ENCODE measurements around the gene TAGLN. TPM values are rescaled to one million over a fixed set of nuclear protein-coding genes. Genes with fewer than 3 reads are reported as not detected.

TAGLN gene
- polyA plus RNA-seq, 3 donors: 3.6 to 113 (median 4.0) TPM

DNA sequence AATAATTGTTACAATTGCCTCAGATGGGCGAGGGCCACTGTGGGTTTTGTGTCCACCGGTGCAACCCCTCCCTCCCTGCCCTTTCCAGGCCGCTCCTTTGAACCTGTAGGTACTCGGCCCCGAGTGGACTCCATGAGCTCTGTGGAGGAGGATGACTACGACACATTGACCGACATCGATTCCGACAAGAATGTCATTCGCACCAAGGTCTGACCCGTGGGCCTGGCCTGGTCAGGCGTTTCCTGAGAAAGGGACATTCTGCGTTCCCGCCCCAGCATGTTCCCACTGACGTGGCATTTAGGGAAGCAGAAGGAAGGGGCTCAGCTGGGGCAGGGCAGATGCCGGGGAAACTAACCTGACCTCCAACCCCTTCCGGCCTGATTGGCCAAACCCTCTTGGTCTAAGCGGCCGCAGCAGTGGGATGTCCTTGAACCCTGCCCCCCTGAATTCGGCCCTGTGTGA lies 10.5 kb upstream of the TAGLN start:
- peak overlapping the region in 1 of 3 experiments; percentile 69 for H3K4me3 ChIP-seq (replicated peaks in 1 of 3; ENCODE audit: low read depth in 2 of 3, low read length in 3 of 3)
- 77% methylated on average over 14 of the region's 20 CpGs for WGBS (ENCODE audit: insufficient coverage)
- peaks cover 0 to 2% (median 1%) of the 10 kb centered on the region in 3 donors for H3K27me3 Mint-ChIP-seq (ENCODE audit: low read depth in 3 of 3)
- peaks cover 59% of the 10 kb centered on the region for H3K4me1 Mint-ChIP-seq
- H3K9ac ChIP-seq (ENCODE audit: insufficient read depth, low read length, poor library complexity, severe bottlenecking): no peak overlapping the region
- peaks cover 67 to 91% of the 10 kb centered on the region in 2 donors for H3K36me3 Mint-ChIP-seq
- TF ChIP-seq, protein P1, sequence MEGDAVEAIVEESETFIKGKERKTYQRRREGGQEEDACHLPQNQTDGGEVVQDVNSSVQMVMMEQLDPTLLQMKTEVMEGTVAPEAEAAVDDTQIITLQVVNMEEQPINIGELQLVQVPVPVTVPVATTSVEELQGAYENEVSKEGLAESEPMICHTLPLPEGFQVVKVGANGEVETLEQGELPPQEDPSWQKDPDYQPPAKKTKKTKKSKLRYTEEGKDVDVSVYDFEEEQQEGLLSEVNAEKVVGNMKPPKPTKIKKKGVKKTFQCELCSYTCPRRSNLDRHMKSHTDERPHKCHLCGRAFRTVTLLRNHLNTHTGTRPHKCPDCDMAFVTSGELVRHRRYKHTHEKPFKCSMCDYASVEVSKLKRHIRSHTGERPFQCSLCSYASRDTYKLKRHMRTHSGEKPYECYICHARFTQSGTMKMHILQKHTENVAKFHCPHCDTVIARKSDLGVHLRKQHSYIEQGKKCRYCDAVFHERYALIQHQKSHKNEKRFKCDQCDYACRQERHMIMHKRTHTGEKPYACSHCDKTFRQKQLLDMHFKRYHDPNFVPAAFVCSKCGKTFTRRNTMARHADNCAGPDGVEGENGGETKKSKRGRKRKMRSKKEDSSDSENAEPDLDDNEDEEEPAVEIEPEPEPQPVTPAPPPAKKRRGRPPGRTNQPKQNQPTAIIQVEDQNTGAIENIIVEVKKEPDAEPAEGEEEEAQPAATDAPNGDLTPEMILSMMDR (IDR thresholded peaks at IDR 0.05): no peak
- peak overlapping the region; percentile 69 for H3K4me2 ChIP-seq (replicated peaks; ENCODE audit: extremely low read depth, low read length, poor library complexity, severe bottlenecking)
- no peaks in the 10 kb centered on the region for H3K9me3 Mint-ChIP-seq
- H3K27me3 ChIP-seq (ENCODE audit: control insufficient read depth in 2 of 2, insufficient read depth in 2 of 2, low read length in 2 of 2): no peaks in the 10 kb centered on the region
- H3K27ac Mint-ChIP-seq: peak overlapping the region; percentile 86 to 97 (median 93)
- intact Hi-C loops (cut with micrococcal nuclease): no loop called here
- no peak overlapping the region for H2AFZ ChIP-seq (ENCODE audit: insufficient read depth, low read depth, low read length, poor library complexity, severe bottlenecking)
- DNase-seq: peak in 1 of 3 donors; percentile 47
- H3K27ac ChIP-seq (ENCODE audit: low read depth in 1 of 2, low read length in 2 of 2): peak overlapping the region; percentile 85 to 90
- no peaks in the 10 kb centered on the region for H4K20me1 ChIP-seq (ENCODE audit: insufficient read depth, low read length)
- peaks cover 55 to 56% of the 10 kb centered on the region in 2 donors for H3K36me3 ChIP-seq (replicated peaks in 1 of 2; ENCODE audit: control insufficient read depth in 1 of 2, insufficient read depth in 2 of 2, low read length in 2 of 2)
- no peaks in the 10 kb centered on the region for H3K9me3 ChIP-seq (replicated peaks in 1 of 2; ENCODE audit: control insufficient read depth in 1 of 2, insufficient read depth in 1 of 2, low read length in 2 of 2)
- H3K79me2 ChIP-seq (ENCODE audit: insufficient read depth, low read length): peaks cover 18% of the 10 kb centered on the region
- peak overlapping the region in 1 of 2 donors; percentile 26 for H3K4me3 Mint-ChIP-seq
- H3K4me1 ChIP-seq (ENCODE audit: control insufficient read depth in 1 of 2, insufficient read depth in 2 of 2, low read length in 2 of 2): peaks cover 60 to 65% of the 10 kb centered on the region in 2 donors

DNA sequence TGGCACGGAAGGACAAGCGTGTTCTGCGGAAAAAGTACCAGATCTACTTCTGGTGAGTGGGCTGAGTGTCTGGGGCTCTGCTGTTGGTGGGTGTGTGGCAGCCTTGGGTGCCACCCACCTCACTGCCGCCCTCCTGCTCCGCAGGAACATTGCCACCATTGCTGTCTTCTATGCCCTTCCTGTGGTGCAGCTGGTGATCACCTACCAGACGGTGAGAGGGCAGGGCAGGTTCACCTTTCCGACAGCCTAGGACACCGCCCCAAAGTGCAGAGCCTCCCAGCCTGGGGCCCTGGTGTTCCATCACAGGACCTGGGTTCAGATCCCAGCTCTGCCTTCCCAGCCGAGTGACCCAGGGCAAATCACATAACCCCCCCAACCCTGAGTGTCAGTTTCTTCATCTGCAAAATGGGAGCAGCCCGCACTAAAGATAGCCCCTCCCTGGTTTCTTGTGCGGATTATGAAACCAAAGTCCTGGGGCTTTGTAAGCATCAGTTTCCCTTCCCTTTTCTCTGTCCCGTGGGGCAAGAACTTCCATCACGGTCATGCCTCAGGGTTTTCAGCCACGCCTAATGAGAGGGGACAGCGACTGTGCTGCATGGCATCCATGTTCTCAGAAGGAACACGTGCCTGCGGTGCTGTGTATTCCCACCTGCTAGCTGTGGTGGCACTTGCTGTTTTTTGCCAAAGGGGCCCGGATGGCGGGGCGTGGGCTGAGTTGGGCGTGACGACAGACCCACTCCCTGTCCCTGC lies 9.8 kb upstream of the TAGLN start:
- Mint-ChIP-seq H3K4me3 (peak overlapping the region in 1 of 2 donors; percentile 48), H3K36me3 (peaks cover 67 to 91% of the 10 kb centered on the region in 2 donors), H3K9me3 (no peaks in the 10 kb centered on the region), H3K27me3 (ENCODE audit: low read depth in 3 of 3) (peaks cover 0 to 2% (median 1%) of the 10 kb centered on the region in 3 donors), H3K27ac (peak overlapping the region; percentile 86 to 97 (median 93)), H3K4me1 (peaks cover 61% of the 10 kb centered on the region)
- H3K79me2 ChIP-seq (ENCODE audit: insufficient read depth, low read length): peaks cover 18% of the 10 kb centered on the region
- peak overlapping the region; percentile 69 for H3K4me2 ChIP-seq (replicated peaks; ENCODE audit: extremely low read depth, low read length, poor library complexity, severe bottlenecking)
- H3K36me3 ChIP-seq (replicated peaks in 1 of 2; ENCODE audit: control insufficient read depth in 1 of 2, insufficient read depth in 2 of 2, low read length in 2 of 2): peaks cover 56 to 57% of the 10 kb centered on the region in 2 donors
- H2AFZ ChIP-seq (ENCODE audit: insufficient read depth, low read depth, low read length, poor library complexity, severe bottlenecking): peak overlapping the region; percentile 66
- peaks cover 62 to 67% of the 10 kb centered on the region in 2 donors for H3K4me1 ChIP-seq (ENCODE audit: control insufficient read depth in 1 of 2, insufficient read depth in 2 of 2, low read length in 2 of 2)
- no peaks in the 10 kb centered on the region for H4K20me1 ChIP-seq (ENCODE audit: insufficient read depth, low read length)
- H3K9me3 ChIP-seq (replicated peaks in 1 of 2; ENCODE audit: control insufficient read depth in 1 of 2, insufficient read depth in 1 of 2, low read length in 2 of 2): no peaks in the 10 kb centered on the region
- no peaks in the 10 kb centered on the region for H3K27me3 ChIP-seq (ENCODE audit: control insufficient read depth in 2 of 2, insufficient read depth in 2 of 2, low read length in 2 of 2)
- DNase-seq: peak; percentile 91 to 95 (median 91)
- peak overlapping the region in 1 of 3 experiments; percentile 69 for H3K4me3 ChIP-seq (replicated peaks in 1 of 3; ENCODE audit: low read depth in 2 of 3, low read length in 3 of 3)
- 42% methylated on average over 13 of the region's 22 CpGs for WGBS (ENCODE audit: insufficient coverage)
- H3K27ac ChIP-seq (ENCODE audit: low read depth in 1 of 2, low read length in 2 of 2): peak overlapping the region; percentile 85 to 90
- TF ChIP-seq, protein P1 (IDR thresholded peaks at IDR 0.05): no peak
- peak overlapping the region; percentile 55 for H3K9ac ChIP-seq (ENCODE audit: insufficient read depth, low read length, poor library complexity, severe bottlenecking)
- intact Hi-C loops (cut with micrococcal nuclease): no loop called here

Data from CD14-positive monocyte (primary cell).